Dedifferentiated amniotic fluid mesenchymal stem cell (primary cell): ENCODE data around the gene ACVR1.

ENCODE experiments used
- DNase-seq: peaks from one replicate; pipeline ENCODE4 v3.0.0-alpha.2; 2016; ENCODE audit errors: extremely low spot score

ACVR1 gene

GRCh38 chr2:157699806-157700205, 176.3 kb downstream of the ACVR1 start:
- DNase-seq = no peak

GRCh38 chr2:157699009-157699408, 177.1 kb downstream of the ACVR1 start:
- DNase-seq = no peak

GRCh38 chr2:157698430-157698829, 177.7 kb downstream of the ACVR1 start:
- DNase-seq = no peak

- no peak for DNase-seq
Observed at GRCh38 chr2:157696036-157696435, 180.1 kb downstream of the ACVR1 start.

- DNase-seq = no peak
Observed at GRCh38 chr2:157692768-157693167, 183.4 kb downstream of the ACVR1 start.

GRCh38 chr2:157691695-157692094, 184.4 kb downstream of the ACVR1 start:
- DNase-seq = no peak

- no peak for DNase-seq
Observed at GRCh38 chr2:157691131-157691530, 185.0 kb downstream of the ACVR1 start.
